Kidney epithelial cell (primary cell): ENCODE measurements around the gene RALBP1. TPM values are rescaled to one million over a fixed set of nuclear protein-coding genes. Genes with fewer than 3 reads are reported as not detected.

ENCODE experiments used
- DNase-seq: peaks from one replicate; pipeline ENCODE4 v3.0.0-alpha.2; 2010; ENCODE audit warnings: low read depth
- H3K27me3 ChIP-seq: 2 replicates; pipeline ENCODE4 v1.6.0; 2011; ENCODE audit warnings: low read length; ENCODE audit not compliant: control insufficient read depth, insufficient read depth
- H3K36me3 ChIP-seq: 2 replicates; pipeline ENCODE4 v1.5.1; 2011; ENCODE audit warnings: low read length; ENCODE audit not compliant: control insufficient read depth, insufficient read depth
- H3K4me3 ChIP-seq: 2 replicates; pipeline ENCODE4 v1.5.1; 2011; ENCODE audit warnings: low read depth, mild to moderate bottlenecking, control low read depth, low read length
- CTCF ChIP-seq: IDR thresholded peaks from 2 replicates; pipeline ENCODE4 v1.5.1; 2011; ENCODE audit warnings: mild to moderate bottlenecking, moderate library complexity, low read length, control low read depth, inconsistent platforms; ENCODE audit not compliant: insufficient read depth, poor library complexity, severe bottlenecking
- total RNA-seq: library from RNA; depleted of rRNA; stranded (reverse); fragments of >200 nt; gene quantifications from 2 replicates; pipeline ENCODE4 v1.2.3, GENCODE V29; 2015

RALBP1 gene
- total RNA-seq, 1 donor from 2014 or later = 57.1 TPM

- Histone ChIP-seq H3K36me3 (peaks cover 2% of the 10 kb centered on the region), H3K4me3 (no peak overlapping the region), H3K27me3 (no peaks in the 10 kb centered on the region)
- no peak for TF ChIP-seq CTCF
- DNase-seq = no peak
These were observed 56.6 kb downstream of the RALBP1 start for GRCh38 chr18:9531791-9532410.

GRCh38 chr18:9534844-9535243 is 59.5 kb downstream of the RALBP1 start:
- Histone ChIP-seq H3K4me3 (no peak overlapping the region), H3K27me3 (no peaks in the 10 kb centered on the region), H3K36me3 (peaks cover 4% of the 10 kb centered on the region)
- no peak for DNase-seq
- no peak for TF ChIP-seq CTCF

GRCh38 chr18:9535430-9535991 is 60.2 kb downstream of the RALBP1 start:
- Histone ChIP-seq H3K27me3 (no peaks in the 10 kb centered on the region), H3K4me3 (no peak overlapping the region), H3K36me3 (peaks cover 4% of the 10 kb centered on the region)
- no peak for DNase-seq
- no peak for TF ChIP-seq CTCF

- Histone ChIP-seq H3K27me3 (no peaks in the 10 kb centered on the region), H3K36me3 (peaks cover 4% of the 10 kb centered on the region), H3K4me3 (no peak overlapping the region)
- DNase-seq = no peak
- no peak for TF ChIP-seq CTCF
These were observed 61.2 kb downstream of the RALBP1 start for GRCh38 chr18:9536354-9537152.

DNA sequence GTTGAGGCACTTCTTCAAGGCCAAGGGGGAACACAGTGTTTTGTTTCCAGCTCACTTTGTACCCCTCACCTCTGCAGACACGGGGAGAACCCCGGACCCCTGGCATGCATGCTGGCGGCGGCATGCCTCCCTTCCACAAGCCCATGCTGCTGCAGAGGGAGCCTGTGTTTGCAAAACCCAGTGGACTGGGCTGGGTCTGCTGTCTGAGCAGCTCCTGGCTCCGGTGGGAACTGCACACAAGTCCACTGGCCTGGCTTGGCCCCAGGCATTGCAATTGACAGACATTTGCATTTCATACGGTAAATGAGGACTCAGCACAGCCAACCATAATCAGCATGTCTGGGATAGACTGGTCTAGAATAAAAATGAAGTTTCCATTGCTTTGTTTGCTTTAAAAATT is 62.4 kb downstream of the RALBP1 start:
- Histone ChIP-seq H3K27me3 (no peaks in the 10 kb centered on the region), H3K4me3 (no peak overlapping the region), H3K36me3 (peaks cover 4% of the 10 kb centered on the region)
- DNase-seq = no peak
- TF ChIP-seq CTCF = no peak
